Activated T-cell treated with anti-CD3 and anti-CD28 coated beads, Interleukin-2, amount 50 U/mL, for 24 hours (primary cell): ENCODE measurements around the gene PHB1.
"Not testable (repeated sequence)": the region's sequence is repeated elsewhere in the genome, so short reads cannot be mapped to it uniquely, and the experiment has no call there.

Source experiments
- DNase-seq: peaks from one replicate; pipeline ENCODE4 v3.0.0-alpha.2; 2020
- H3K27ac Mint-ChIP-seq: 2 replicates; pipeline ENCODE4 v1.8.0; 2020; ENCODE audit warnings: mild to moderate bottlenecking, mixed read lengths
- H3K27me3 Mint-ChIP-seq: 2 replicates; pipeline ENCODE4 v1.8.0; 2020; ENCODE audit warnings: mixed read lengths
- H3K36me3 Mint-ChIP-seq: 2 replicates; pipeline ENCODE4 v1.8.0; 2020; ENCODE audit warnings: low read depth, mixed read lengths
- H3K4me1 Mint-ChIP-seq: 2 replicates; pipeline ENCODE4 v1.8.0; 2020; ENCODE audit warnings: low read depth, mixed read lengths
- H3K4me3 Mint-ChIP-seq: 2 replicates; pipeline ENCODE4 v1.8.0; 2020; ENCODE audit warnings: mild to moderate bottlenecking, moderate library complexity, mixed read lengths
- H3K9me3 Mint-ChIP-seq: 2 replicates; pipeline ENCODE4 v1.8.0; 2020; ENCODE audit warnings: mixed read lengths

PHB1 gene

DNA sequence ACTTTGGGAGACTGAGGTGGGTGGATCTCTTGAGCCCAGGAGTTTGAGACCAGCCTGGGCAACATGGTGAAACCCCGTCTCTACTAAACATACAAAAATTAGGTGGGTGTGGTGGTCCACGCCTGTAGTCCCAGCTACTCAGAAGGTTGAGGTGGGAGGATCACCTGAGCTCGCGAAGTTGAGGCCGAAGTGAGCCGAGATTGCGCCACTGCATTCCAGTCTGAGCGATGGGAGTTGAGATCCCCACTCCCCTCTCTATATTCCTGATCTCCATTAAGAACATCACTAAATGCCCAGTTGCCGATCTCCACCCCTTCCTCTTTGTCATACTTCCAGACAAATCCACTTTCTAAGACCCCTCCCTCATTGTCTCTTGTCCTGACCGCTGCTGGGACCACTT is 28.3 kb downstream of the PHB1 start:
- H3K4me1 Mint-ChIP-seq, result peaks cover 42% of the 10 kb centered on the region
- no peak overlapping the region for H3K4me3 Mint-ChIP-seq
- no peaks in the 10 kb centered on the region for H3K27me3 Mint-ChIP-seq
- no peak for DNase-seq
- no peaks in the 10 kb centered on the region for H3K36me3 Mint-ChIP-seq
- no peaks in the 10 kb centered on the region for H3K9me3 Mint-ChIP-seq
- H3K27ac Mint-ChIP-seq, result no peak overlapping the region

GRCh38 chr17:49384951-49385350 is 29.7 kb downstream of the PHB1 start:
- H3K27me3 Mint-ChIP-seq, result no peaks in the 10 kb centered on the region
- no peak overlapping the region for H3K27ac Mint-ChIP-seq
- no peak overlapping the region for H3K4me3 Mint-ChIP-seq
- DNase-seq, result no peak
- H3K9me3 Mint-ChIP-seq, result no peaks in the 10 kb centered on the region
- peaks cover 2% of the 10 kb centered on the region for H3K36me3 Mint-ChIP-seq
- H3K4me1 Mint-ChIP-seq, result peaks cover 28% of the 10 kb centered on the region

DNA sequence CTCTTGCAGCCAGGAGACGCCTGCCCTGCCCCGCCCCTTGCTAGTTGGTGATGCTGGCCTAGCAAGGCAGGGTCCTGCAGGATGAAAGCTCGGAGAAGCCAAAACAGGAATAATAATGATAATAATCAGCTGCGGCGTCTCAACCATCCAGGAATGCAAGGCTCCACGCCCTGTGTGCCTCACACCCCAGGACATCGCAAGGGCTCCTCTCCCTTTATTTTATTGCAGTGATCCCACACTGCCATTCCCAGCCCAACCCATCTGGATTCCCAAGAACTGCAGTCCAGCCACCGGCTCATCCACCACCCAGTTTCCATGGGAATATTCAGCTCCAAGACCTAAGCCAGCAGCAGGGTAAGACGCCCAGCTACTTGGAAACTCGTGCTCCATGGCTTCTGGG is 31.6 kb downstream of the PHB1 start:
- Mint-ChIP-seq H3K27ac (no peak overlapping the region), H3K4me3 (no peak overlapping the region), H3K27me3 (no peaks in the 10 kb centered on the region), H3K9me3 (no peaks in the 10 kb centered on the region), H3K36me3 (peaks cover 2% of the 10 kb centered on the region), H3K4me1 (peaks cover 11% of the 10 kb centered on the region)
- no peak for DNase-seq

DNA sequence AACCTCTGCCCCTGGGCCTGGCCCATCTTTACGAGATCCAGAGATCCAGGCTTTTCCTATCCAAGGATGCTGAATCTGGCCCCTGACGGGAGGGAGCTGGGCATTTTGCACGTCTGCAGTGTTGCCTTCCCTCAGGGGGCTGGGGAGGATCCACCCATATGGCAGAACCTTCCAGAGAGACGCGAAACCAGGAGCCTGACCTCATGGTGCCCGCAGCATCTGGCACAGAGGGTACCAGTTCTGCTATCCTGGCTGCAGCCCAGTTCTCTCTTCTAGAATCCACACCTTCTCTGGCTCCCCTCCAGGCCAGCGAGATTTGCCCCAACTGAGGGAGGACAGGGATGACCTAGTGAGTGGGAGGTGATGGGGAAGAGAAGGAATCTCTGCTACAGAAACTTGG is 32.1 kb downstream of the PHB1 start:
- no peak overlapping the region for H3K27ac Mint-ChIP-seq

GRCh38 chr17:49381793-49382192 is 32.9 kb downstream of the PHB1 start:
- no peaks in the 10 kb centered on the region for H3K9me3 Mint-ChIP-seq
- DNase-seq, result no peak
- peaks cover 2% of the 10 kb centered on the region for H3K36me3 Mint-ChIP-seq
- H3K27me3 Mint-ChIP-seq, result no peaks in the 10 kb centered on the region
- no peak overlapping the region for H3K27ac Mint-ChIP-seq
- no peaks in the 10 kb centered on the region for H3K4me1 Mint-ChIP-seq
- no peak overlapping the region for H3K4me3 Mint-ChIP-seq

More for the DNA sequence above, 32.1 kb downstream of the PHB1 start:
- Mint-ChIP-seq H3K9me3 (no peaks in the 10 kb centered on the region), H3K36me3 (peaks cover 2% of the 10 kb centered on the region), H3K27me3 (no peaks in the 10 kb centered on the region), H3K4me1 (peaks cover 6% of the 10 kb centered on the region), H3K4me3 (no peak overlapping the region)
- no peak for DNase-seq

- DNase-seq, result no peak
- Mint-ChIP-seq H3K4me1 (no peaks in the 10 kb centered on the region), H3K9me3 (no peaks in the 10 kb centered on the region), H3K27ac (no peak overlapping the region), H3K27me3 (no peaks in the 10 kb centered on the region), H3K4me3 (no peak overlapping the region), H3K36me3 (peaks cover 2% of the 10 kb centered on the region)
Measured at GRCh38 chr17:49381033-49381432, 33.6 kb downstream of the PHB1 start.

DNA sequence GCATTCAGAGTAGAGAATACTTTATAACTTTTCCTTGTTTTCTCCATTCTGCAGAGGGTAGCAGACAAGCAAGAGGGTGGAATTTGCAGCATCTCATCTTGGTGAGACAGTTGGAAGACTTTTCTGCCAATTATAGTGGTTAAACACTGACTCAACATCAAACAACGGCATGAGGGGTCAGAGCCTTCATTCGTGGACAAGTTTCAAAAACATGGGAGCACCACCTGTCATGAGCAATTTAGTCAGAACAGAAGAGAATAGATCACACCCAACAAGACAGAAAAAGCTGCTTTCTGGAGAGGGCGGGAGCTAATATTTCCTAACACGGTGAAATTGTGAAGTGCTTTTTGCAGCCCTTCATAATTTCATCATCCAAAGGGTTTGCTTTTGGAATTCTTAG is 34.8 kb downstream of the PHB1 start:
- Mint-ChIP-seq H3K36me3 (peaks cover 2% of the 10 kb centered on the region), H3K27me3 (no peaks in the 10 kb centered on the region), H3K27ac (no peak overlapping the region), H3K4me1 (no peaks in the 10 kb centered on the region), H3K4me3 (no peak overlapping the region), H3K9me3 (no peaks in the 10 kb centered on the region)
- DNase-seq, result no peak

DNA sequence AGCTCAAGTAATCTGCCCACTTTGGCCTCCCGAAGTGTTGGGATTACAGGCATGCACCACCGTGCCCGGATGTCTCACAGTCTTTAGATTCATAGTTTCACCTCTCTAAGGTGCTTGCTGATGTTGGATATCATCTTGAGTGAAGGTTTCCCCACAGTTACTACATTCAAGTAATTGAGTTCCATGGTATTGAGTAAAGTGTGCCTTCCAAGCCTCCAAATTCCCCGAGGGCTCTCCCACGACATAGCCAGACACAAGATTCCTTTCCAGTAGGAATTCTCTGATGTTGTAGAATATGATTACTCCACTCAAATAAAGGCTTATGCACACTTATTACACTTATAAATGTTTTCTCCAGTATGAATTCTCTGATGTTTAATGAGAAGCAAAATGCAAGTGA is 36.4 kb downstream of the PHB1 start:
- H3K27ac Mint-ChIP-seq, result no peak overlapping the region
- no peaks in the 10 kb centered on the region for H3K27me3 Mint-ChIP-seq
- H3K4me3 Mint-ChIP-seq, result no peak overlapping the region

DNA sequence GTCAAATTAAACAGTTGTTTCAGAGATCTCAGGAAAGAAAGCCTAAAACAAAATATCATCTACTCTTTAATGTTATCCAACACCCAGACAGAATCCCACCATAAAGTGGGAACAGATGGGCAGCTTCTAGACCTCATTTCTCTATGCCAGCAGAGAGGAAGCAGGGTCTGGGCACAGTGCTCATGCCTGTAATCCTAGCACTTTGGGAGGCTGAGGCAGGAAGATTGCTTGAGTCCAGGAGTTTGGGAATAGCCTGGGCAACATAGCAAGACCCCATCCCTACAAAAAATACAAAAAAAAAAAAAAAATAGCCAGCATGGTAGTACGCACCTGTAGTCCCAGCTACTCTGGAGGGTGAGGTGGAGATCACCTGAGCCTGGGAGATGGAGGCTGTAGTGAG is 39.1 kb downstream of the PHB1 start:
- H3K27me3 Mint-ChIP-seq, result no peaks in the 10 kb centered on the region
- no peaks in the 10 kb centered on the region for H3K36me3 Mint-ChIP-seq
- no peak overlapping the region for H3K27ac Mint-ChIP-seq
- H3K4me1 Mint-ChIP-seq, result no peaks in the 10 kb centered on the region
- H3K9me3 Mint-ChIP-seq, result no peaks in the 10 kb centered on the region
- no peak for DNase-seq
- no peak overlapping the region for H3K4me3 Mint-ChIP-seq

More for the DNA sequence above, 36.4 kb downstream of the PHB1 start:
- H3K9me3 Mint-ChIP-seq, result no peaks in the 10 kb centered on the region
- no peak for DNase-seq
- peaks cover 2% of the 10 kb centered on the region for H3K36me3 Mint-ChIP-seq
- H3K4me1 Mint-ChIP-seq, result no peaks in the 10 kb centered on the region

DNA sequence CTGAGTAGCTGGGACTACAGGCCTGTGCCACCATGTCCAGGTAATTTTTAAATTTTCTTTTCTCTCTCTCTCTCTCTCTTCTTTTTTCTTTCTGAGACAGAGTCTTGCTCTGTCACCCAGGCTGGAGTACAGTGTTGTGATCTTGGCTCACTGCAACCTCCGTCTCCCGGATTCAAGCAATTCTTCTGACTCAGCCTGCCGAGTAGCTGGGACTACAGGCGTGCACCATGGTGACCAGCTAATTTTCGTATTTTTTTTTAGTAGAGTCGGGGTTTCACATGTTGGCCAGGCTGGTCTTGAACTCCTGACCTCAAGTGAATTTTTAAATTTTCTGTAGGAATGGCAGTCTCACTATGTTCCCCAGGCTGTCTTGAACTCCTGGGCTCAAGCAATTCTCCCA is 41.6 kb downstream of the PHB1 start:
- H3K4me3 Mint-ChIP-seq, result no peak overlapping the region
- no peaks in the 10 kb centered on the region for H3K9me3 Mint-ChIP-seq
- no peak overlapping the region for H3K27ac Mint-ChIP-seq
- H3K36me3 Mint-ChIP-seq, result no peaks in the 10 kb centered on the region
- H3K27me3 Mint-ChIP-seq, result no peaks in the 10 kb centered on the region
- no peaks in the 10 kb centered on the region for H3K4me1 Mint-ChIP-seq
- no peak for DNase-seq

GRCh38 chr17:49372425-49372824 is 42.3 kb downstream of the PHB1 start:
- no peaks in the 10 kb centered on the region for H3K4me1 Mint-ChIP-seq
- no peak overlapping the region for H3K27ac Mint-ChIP-seq
- no peaks in the 10 kb centered on the region for H3K36me3 Mint-ChIP-seq
- no peak overlapping the region for H3K4me3 Mint-ChIP-seq
- H3K9me3 Mint-ChIP-seq, result no peaks in the 10 kb centered on the region
- H3K27me3 Mint-ChIP-seq, result no peaks in the 10 kb centered on the region
- no peak for DNase-seq

GRCh38 chr17:49370971-49371834 is 43.5 kb downstream of the PHB1 start:
- H3K36me3 Mint-ChIP-seq, result no peaks in the 10 kb centered on the region
- H3K9me3 Mint-ChIP-seq, result no peaks in the 10 kb centered on the region
- no peak overlapping the region for H3K27ac Mint-ChIP-seq
- H3K4me3 Mint-ChIP-seq, result no peak overlapping the region
- DNase-seq, result no peak
- no peaks in the 10 kb centered on the region for H3K27me3 Mint-ChIP-seq
- no peaks in the 10 kb centered on the region for H3K4me1 Mint-ChIP-seq

GRCh38 chr17:49369760-49370159 is 44.9 kb downstream of the PHB1 start:
- Mint-ChIP-seq H3K9me3 (no peaks in the 10 kb centered on the region), H3K27ac (no peak overlapping the region), H3K4me1 (peaks cover 9% of the 10 kb centered on the region), H3K4me3 (no peak overlapping the region), H3K27me3 (no peaks in the 10 kb centered on the region), H3K36me3 (no peaks in the 10 kb centered on the region)
- DNase-seq, result no peak

GRCh38 chr17:49369089-49369488 is 45.6 kb downstream of the PHB1 start:
- Mint-ChIP-seq H3K4me3 (no peak overlapping the region), H3K4me1 (peaks cover 9% of the 10 kb centered on the region), H3K27ac (no peak overlapping the region), H3K27me3 (no peaks in the 10 kb centered on the region), H3K36me3 (no peaks in the 10 kb centered on the region), H3K9me3 (no peaks in the 10 kb centered on the region)
- DNase-seq, result no peak

DNA sequence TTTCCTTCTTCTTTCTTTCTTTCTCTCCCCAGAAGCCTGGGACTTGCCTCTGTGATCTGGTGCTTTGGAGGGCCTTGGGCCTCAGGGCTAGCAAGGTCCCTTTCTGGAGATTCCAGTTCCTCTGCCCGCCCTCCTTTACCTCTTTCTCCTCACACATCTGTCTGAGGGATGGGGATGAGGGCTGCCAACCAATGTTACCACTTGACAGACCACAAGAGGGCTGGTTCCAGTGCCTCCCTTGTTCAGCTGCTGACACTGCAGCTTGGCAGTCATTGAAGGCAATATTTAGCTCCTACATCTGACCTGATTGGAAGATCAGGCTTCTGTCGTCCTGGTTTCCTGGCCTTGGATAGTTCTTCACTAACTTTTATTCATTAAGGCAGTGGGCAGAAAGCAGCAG is 49.0 kb downstream of the PHB1 start:
- peaks cover 5% of the 10 kb centered on the region for H3K36me3 Mint-ChIP-seq
- no peaks in the 10 kb centered on the region for H3K27me3 Mint-ChIP-seq
- H3K4me3 Mint-ChIP-seq, result no peak overlapping the region
- no peaks in the 10 kb centered on the region for H3K9me3 Mint-ChIP-seq
- no peak overlapping the region for H3K27ac Mint-ChIP-seq
- peaks cover 22% of the 10 kb centered on the region for H3K4me1 Mint-ChIP-seq
- no peak for DNase-seq

DNA sequence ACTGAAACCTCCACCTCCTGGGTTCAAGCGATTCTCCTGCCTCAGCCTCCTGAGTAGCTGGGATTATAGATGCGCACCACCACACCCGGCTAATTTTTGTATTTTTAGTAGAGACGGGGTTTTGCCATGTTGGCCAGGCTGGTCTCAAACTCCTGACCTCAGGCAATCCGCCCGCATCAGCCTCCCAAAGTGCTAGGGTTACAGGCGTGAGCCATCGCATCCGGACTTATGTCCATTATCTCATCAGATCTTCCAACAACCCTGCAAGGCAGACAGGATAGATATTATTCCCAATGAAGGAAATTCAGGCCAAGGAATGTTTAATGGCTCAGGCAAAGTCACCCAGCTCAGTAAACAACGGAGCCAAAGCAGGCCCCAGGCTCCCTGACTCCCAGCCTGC is 49.6 kb downstream of the PHB1 start:
- not testable (repeated sequence) for H3K36me3 Mint-ChIP-seq, DNase-seq, H3K4me3 Mint-ChIP-seq, H3K27me3 Mint-ChIP-seq, H3K27ac Mint-ChIP-seq, H3K9me3 Mint-ChIP-seq
- H3K4me1 Mint-ChIP-seq, result peaks cover 27% of the 10 kb centered on the region
